T-cell (primary cell): ENCODE results near the gene NDUFB7. TPM values are rescaled to one million over a fixed set of nuclear protein-coding genes. Genes with fewer than 3 reads are reported as not detected.
A peak's percentile ranks its signal among the peaks of the same experiment; 100 is the strongest.

Experiments used
- ATAC-seq, 4 experiments: fragments of 200-7000 bp in 3 of 4; fragments of 150-1000 bp in 1 of 4; cut with Tn5 transposase; replicated peaks in 1 of 4; 1 replicate in 3 of 4; 2 replicates in 1 of 4; pipeline ENCODE4 v1.10.0; 2021; ENCODE audit warnings: moderate library complexity in 3 of 4, mild to moderate bottlenecking in 2 of 4, moderate number of reproducible peaks in 1 of 4
- CTCF ChIA-PET, 2 donors: fragments of 300-600 bp; sonication (Branson Sonifier 250); formaldehyde crosslinking; loops; one replicate each; lab custom pipeline; 2022; ENCODE audit warnings: antibody characterized with exemption in 2 of 2; lab: Charles Lee
- POLR2A ChIA-PET, 2 donors: fragments of 300-600 bp; sonication (Branson Sonifier 250); formaldehyde crosslinking; loops; one replicate each; lab custom pipeline; 2022; ENCODE audit warnings: antibody characterized with exemption in 2 of 2; lab: Charles Lee
- DNase-seq, 35 experiments: peaks; one replicate each; pipeline versions ENCODE4 v3.0.0 to v3.0.0-alpha.2; 2013 to 2023
- H3K27ac ChIP-seq: one replicate; pipeline ENCODE4 v1.5.1; 2013; ENCODE audit warnings: low read length
- H3K27me3 ChIP-seq, 2 experiments: replicated peaks in 1 of 2; 1 replicate in 1 of 2; 2 replicates in 1 of 2; pipeline versions ENCODE4 v1.6.1 to v1.7.0; 2013; ENCODE audit warnings: low read length in 1 of 2, mixed read lengths in 1 of 2; ENCODE audit not compliant: control insufficient read depth in 2 of 2, insufficient read depth in 2 of 2; ENCODE audit errors: extremely low read depth in 1 of 2
- H3K36me3 ChIP-seq, 2 donors: 1 replicate in 1 of 2; 2 replicates in 1 of 2; pipeline versions ENCODE4 v1.6.1 to v1.7.0; 2013; ENCODE audit warnings: low read length in 1 of 2; ENCODE audit not compliant: control insufficient read depth in 2 of 2, insufficient read depth in 1 of 2; ENCODE audit errors: extremely low read depth in 1 of 2
- H3K4me1 ChIP-seq, 2 experiments: 1 replicate in 1 of 2; 2 replicates in 1 of 2; pipeline versions ENCODE4 v1.6.1 to v1.7.0; 2013; ENCODE audit warnings: low read length in 2 of 2, mixed read lengths in 1 of 2; ENCODE audit not compliant: insufficient read depth in 2 of 2, control insufficient read depth in 1 of 2; ENCODE audit errors: extremely low read depth in 1 of 2
- H3K4me3 ChIP-seq, 2 donors: 1 replicate in 1 of 2; 2 replicates in 1 of 2; pipeline versions ENCODE4 v1.5.1 to v1.7.0; 2013; ENCODE audit warnings: mild to moderate bottlenecking in 2 of 2, low read length in 1 of 2, moderate library complexity in 1 of 2; ENCODE audit not compliant: control insufficient read depth in 1 of 2; ENCODE audit errors: extremely low read depth in 1 of 2
- H3K9me3 ChIP-seq: 2 replicates; pipeline ENCODE4 v1.7.0; 2013
- H3K27ac Mint-ChIP-seq, 2 donors: one replicate each; pipeline ENCODE4 v1.8.0; 2020 to 2021; ENCODE audit warnings: mild to moderate bottlenecking in 2 of 2, mixed read lengths in 2 of 2
- H3K27me3 Mint-ChIP-seq, 2 donors: one replicate each; pipeline ENCODE4 v1.8.0; 2021 to 2022; ENCODE audit warnings: mixed read lengths in 2 of 2
- H3K36me3 Mint-ChIP-seq: one replicate; pipeline ENCODE4 v1.8.0; 2021; ENCODE audit warnings: mixed read lengths
- H3K4me1 Mint-ChIP-seq, 3 donors: one replicate each; pipeline ENCODE4 v1.8.0; 2020 to 2022; ENCODE audit warnings: mixed read lengths in 3 of 3, mild to moderate bottlenecking in 1 of 3
- H3K4me3 Mint-ChIP-seq, 3 donors: one replicate each; pipeline ENCODE4 v1.8.0; 2020 to 2022; ENCODE audit warnings: mild to moderate bottlenecking in 3 of 3, mixed read lengths in 3 of 3, moderate library complexity in 3 of 3
- H3K9me3 Mint-ChIP-seq, 3 donors: one replicate each; pipeline ENCODE4 v1.8.0; 2020 to 2022; ENCODE audit warnings: mixed read lengths in 3 of 3
- WGBS: methylation state at CpG from one replicate; pipeline ENCODE4 v1.1.5; 2013; ENCODE audit warnings: missing lambda C conversion rate; ENCODE audit not compliant: insufficient coverage; 5-methylcytosine and 5-hydroxymethylcytosine counted together
- total RNA-seq, 35 experiments: library from RNA in 6 of 35; stranded (reverse) in 6 of 35; fragments of 120-200 nt in 1 of 35; gene quantifications; one replicate each; pipeline versions ENCODE4 v1.2.1 to v1.2.4 and lab custom pipeline; 2013 to 2026

Gene NDUFB7
- total RNA-seq, 5 donors from 2014 or later (not counting 1 experiment from before 2014, with no cell fraction given): 47.9 to 112 (median 90.4) TPM

- Mint-ChIP-seq H3K4me3 (no peak overlapping the region), H3K27me3 (no peaks in the 10 kb centered on the region), H3K36me3 (peaks cover 3% of the 10 kb centered on the region), H3K9me3 (no peaks in the 10 kb centered on the region), H3K4me1 (peaks cover 21 to 47% (median 45%) of the 10 kb centered on the region in 3 donors), H3K27ac (no peak overlapping the region)
- POLR2A ChIA-PET: no interaction called here
- DNase-seq (no peak), ATAC-seq (no peak)
- Histone ChIP-seq H3K4me1 (peaks cover 2 to 84% of the 10 kb centered on the region in 2 experiments), H3K27me3 (no peaks in the 10 kb centered on the region), H3K4me3 (no peak overlapping the region), H3K27ac (no peak overlapping the region), H3K36me3 (peaks cover 6 to 21% of the 10 kb centered on the region in 2 donors), H3K9me3 (no peaks in the 10 kb centered on the region)
- CTCF ChIA-PET: no interaction called here
- 97% methylated on average over 19 of the region's 23 CpGs for WGBS
Measured at GRCh38 chr19:14558370-14559066, 13.3 kb downstream of the NDUFB7 start.

GRCh38 chr19:14556662-14557188, 15.1 kb downstream of the NDUFB7 start:
- Mint-ChIP-seq H3K4me1 (peaks cover 38 to 60% (median 59%) of the 10 kb centered on the region in 3 donors), H3K9me3 (no peaks in the 10 kb centered on the region), H3K27ac (peak overlapping the region; percentile 58 to 88), H3K4me3 (peak overlapping the region; percentile 31 to 59 (median 41)), H3K36me3 (no peaks in the 10 kb centered on the region), H3K27me3 (no peaks in the 10 kb centered on the region)
- ATAC-seq (peak; percentile 77 to 84 (median 80)), DNase-seq (peak in 34 of 35 experiments; percentile 43 to 88 (median 58))
- ChIA-PET CTCF (interaction anchor here (1.0 to 1.6 kb wide), 5 partner anchors 15 to 130 kb away, joined by 3 to 6 read pairs (median 4); partner anchors contain the start of gene NDUFB7 (in 1 of the 2)), POLR2A (interaction anchor here (0.6 to 0.8 kb wide), 2 partner anchors 38 to 68 kb away, joined by 3 to 5 read pairs; no protein-coding TSS in a partner anchor)
- H3K4me3 ChIP-seq: peak overlapping the region in 1 of 2 donors; percentile 27
- H3K4me1 ChIP-seq: peaks cover 2 to 84% of the 10 kb centered on the region in 2 experiments
- no peaks in the 10 kb centered on the region for H3K27me3 ChIP-seq
- H3K9me3 ChIP-seq: no peaks in the 10 kb centered on the region
- peaks cover 5 to 17% of the 10 kb centered on the region in 2 donors for H3K36me3 ChIP-seq
- no peak overlapping the region for H3K27ac ChIP-seq
- 0% methylated on average over 14 of the region's 18 CpGs for WGBS

- H3K4me1 ChIP-seq: peaks cover 8 to 84% of the 10 kb centered on the region in 2 experiments
- H3K36me3 ChIP-seq: peaks cover 0 to 17% of the 10 kb centered on the region in 2 donors
- no peaks in the 10 kb centered on the region for H3K9me3 ChIP-seq
- POLR2A ChIA-PET: interaction anchor here (0.6 to 0.8 kb wide), 3 partner anchors 35 to 67 kb away, joined by 3 to 5 read pairs (median 3); no protein-coding TSS in a partner anchor
- H3K27ac ChIP-seq: peak overlapping the region; percentile 2
- Mint-ChIP-seq H3K27me3 (no peaks in the 10 kb centered on the region), H3K4me3 (peak overlapping the region in 1 of 3 donors; percentile 59), H3K27ac (peak overlapping the region; percentile 58 to 88), H3K4me1 (peaks cover 44 to 63% (median 62%) of the 10 kb centered on the region in 3 donors), H3K36me3 (no peaks in the 10 kb centered on the region), H3K9me3 (no peaks in the 10 kb centered on the region)
- 63% methylated on average over 9 of the region's 12 CpGs for WGBS
- ATAC-seq (no peak), DNase-seq (no peak)
- no peaks in the 10 kb centered on the region for H3K27me3 ChIP-seq
- CTCF ChIA-PET: interaction anchor here (0.6 to 1.6 kb wide), 6 partner anchors 13 to 130 kb away, joined by 3 to 7 read pairs (median 5); partner anchors contain the start of gene NDUFB7 (in 1 of the 2)
- peak overlapping the region in 1 of 2 donors; percentile 27 for H3K4me3 ChIP-seq
Measured at GRCh38 chr19:14555918-14556661, 15.8 kb downstream of the NDUFB7 start.

- Mint-ChIP-seq H3K9me3 (no peaks in the 10 kb centered on the region), H3K36me3 (peaks cover 4% of the 10 kb centered on the region), H3K4me1 (peaks cover 53 to 71% (median 67%) of the 10 kb centered on the region in 3 donors), H3K4me3 (no peak overlapping the region), H3K27ac (peak overlapping the region; percentile 31 to 80), H3K27me3 (no peaks in the 10 kb centered on the region)
- CTCF ChIA-PET: interaction anchor here in 1 of 2 donors (0.7 to 0.8 kb wide), 2 partner anchors 10 to 556 kb away, joined by 4 to 8 read pairs; no protein-coding TSS in a partner anchor
- DNase-seq (no peak), ATAC-seq (no peak)
- H3K9me3 ChIP-seq: no peaks in the 10 kb centered on the region
- H3K27me3 ChIP-seq: no peaks in the 10 kb centered on the region
- WGBS: 80% methylated on average over 5 of the region's 6 CpGs
- peaks cover 5 to 27% of the 10 kb centered on the region in 2 donors for H3K36me3 ChIP-seq
- no peak overlapping the region for H3K4me3 ChIP-seq
- H3K4me1 ChIP-seq: peaks cover 13 to 81% of the 10 kb centered on the region in 2 experiments
- POLR2A ChIA-PET: interaction anchor here in 1 of 2 donors (0.6 kb wide), 2 partner anchors 22 to 51 kb away, joined by 3 to 4 read pairs; no protein-coding TSS in a partner anchor
- no peak overlapping the region for H3K27ac ChIP-seq
Measured at GRCh38 chr19:14554382-14554812, 17.5 kb downstream of the NDUFB7 start.

- Histone ChIP-seq H3K36me3 (peaks cover 5 to 30% of the 10 kb centered on the region in 2 donors), H3K27me3 (no peaks in the 10 kb centered on the region), H3K4me1 (peaks cover 13 to 80% of the 10 kb centered on the region in 2 experiments), H3K4me3 (no peak overlapping the region), H3K9me3 (no peaks in the 10 kb centered on the region), H3K27ac (no peak overlapping the region)
- H3K9me3 Mint-ChIP-seq: no peaks in the 10 kb centered on the region
- no peak for DNase-seq
- H3K27me3 Mint-ChIP-seq: no peaks in the 10 kb centered on the region
- H3K4me1 Mint-ChIP-seq: peaks cover 53 to 67% (median 66%) of the 10 kb centered on the region in 3 donors
- 87% methylated on average over 9 of the region's 9 CpGs for WGBS
- H3K27ac Mint-ChIP-seq: peak overlapping the region; percentile 55 to 80
- ChIA-PET POLR2A (interaction anchor here in 1 of 2 donors (0.6 kb wide), 1 partner anchor 50 kb away, joined by 3 read pairs; no protein-coding TSS in a partner anchor), CTCF (no interaction called here)
- H3K4me3 Mint-ChIP-seq: no peak overlapping the region
- peaks cover 4% of the 10 kb centered on the region for H3K36me3 Mint-ChIP-seq
- no peak for ATAC-seq
Measured at GRCh38 chr19:14553939-14554243, 18.0 kb downstream of the NDUFB7 start.
